HEK293 (cell line): ENCODE measurements around the gene DPM2.

Source experiments
- ZBTB1 ChIP-seq: fragments of 450-650 bp; formaldehyde crosslinking; IDR thresholded peaks from 2 replicates; pipeline ENCODE4 v1.5.1; 2016; ENCODE audit warnings: missing biosample characterization, missing genetic modification characterization
- ZFP41 ChIP-seq: fragments of 450-650 bp; formaldehyde crosslinking; IDR thresholded peaks from 2 replicates; pipeline ENCODE4 v1.5.1; 2016; ENCODE audit warnings: missing biosample characterization, missing genetic modification characterization, borderline replicate concordance
- ZNF146 ChIP-seq: fragments of 450-650 bp; formaldehyde crosslinking; IDR thresholded peaks from 2 replicates; pipeline ENCODE4 v1.5.1; 2016; ENCODE audit warnings: missing biosample characterization, missing genetic modification characterization
- ZNF202 ChIP-seq: fragments of 450-650 bp; formaldehyde crosslinking; IDR thresholded peaks from 2 replicates; pipeline ENCODE4 v1.5.1; 2016; ENCODE audit warnings: missing biosample characterization, missing genetic modification characterization, borderline replicate concordance
- ZNF23 ChIP-seq: fragments of 450-650 bp; formaldehyde crosslinking; IDR thresholded peaks from 2 replicates; pipeline ENCODE4 v1.5.1; 2016; ENCODE audit warnings: missing biosample characterization, missing genetic modification characterization, borderline replicate concordance
- ZNF24 ChIP-seq: fragments of 450-650 bp; formaldehyde crosslinking; IDR thresholded peaks from 2 replicates; pipeline ENCODE4 v1.5.1; 2016; ENCODE audit warnings: missing biosample characterization, missing genetic modification characterization
- ZNF639 ChIP-seq: fragments of 450-650 bp; formaldehyde crosslinking; IDR thresholded peaks from 2 replicates; pipeline ENCODE4 v1.5.1; 2016; ENCODE audit warnings: missing biosample characterization, missing genetic modification characterization
- ZNF658 ChIP-seq: fragments of 450-650 bp; formaldehyde crosslinking; IDR thresholded peaks from 2 replicates; pipeline ENCODE4; 2016; ENCODE audit warnings: missing biosample characterization, missing genetic modification characterization
- ZNF677 ChIP-seq: fragments of 450-650 bp; IDR thresholded peaks from 2 replicates; pipeline ENCODE4 v1.5.0; 2018; ENCODE audit warnings: missing biosample characterization, mild to moderate bottlenecking, missing genetic modification characterization, moderate library complexity
- ZSCAN30 ChIP-seq: fragments of 450-650 bp; IDR thresholded peaks from 2 replicates; pipeline ENCODE4 v1.5.1; 2018; ENCODE audit warnings: missing biosample characterization, mild to moderate bottlenecking, missing genetic modification characterization, moderate library complexity
- TF ChIP-seq, protein P1 (sequence below): fragments of 450-650 bp; formaldehyde crosslinking; IDR thresholded peaks from 2 replicates; pipeline ENCODE4 v1.5.1; 2016; ENCODE audit warnings: missing biosample characterization, missing genetic modification characterization
- TF ChIP-seq, protein P2 (sequence below): fragments of 450-650 bp; formaldehyde crosslinking; IDR thresholded peaks from 2 replicates; pipeline ENCODE4 v1.5.1; 2016; ENCODE audit warnings: missing biosample characterization, missing genetic modification characterization

DNA sequence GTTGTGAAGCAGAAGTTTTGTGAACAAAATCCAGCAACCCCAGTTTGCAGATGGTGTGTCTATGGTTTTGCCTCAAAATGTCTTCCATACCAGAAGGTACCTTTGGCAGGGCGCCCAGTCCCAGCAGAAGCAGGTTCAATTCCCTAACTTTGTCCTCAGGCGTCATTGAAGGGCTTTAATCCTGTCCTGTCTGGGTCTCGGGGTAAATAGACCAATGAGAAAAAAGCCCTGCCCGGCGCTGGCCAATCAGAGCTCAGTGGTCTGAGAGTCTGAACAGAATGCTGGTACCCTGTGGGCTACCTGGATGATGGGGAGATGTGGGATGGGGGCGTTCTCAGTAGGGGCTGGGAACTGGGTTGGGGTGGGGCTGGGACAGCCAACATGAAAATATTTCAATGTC is 14.6 kb downstream of the DPM2 start:
- TF ChIP-seq ZSCAN30 (tag by site-specific recombination) (no peak), ZNF202 (no peak), ZNF24 (tag by site-specific recombination) (no peak), ZNF658 (no peak), ZNF639 (tag by site-specific recombination) (no peak), ZNF23 (tag by site-specific recombination) (no peak), ZNF677 (tag by site-specific recombination) (no peak), ZNF146 (tag by site-specific recombination) (no peak), ZFP41 (tag by site-specific recombination) (no peak), ZBTB1 (tag by site-specific recombination) (no peak)
- TF ChIP-seq, protein P1, sequence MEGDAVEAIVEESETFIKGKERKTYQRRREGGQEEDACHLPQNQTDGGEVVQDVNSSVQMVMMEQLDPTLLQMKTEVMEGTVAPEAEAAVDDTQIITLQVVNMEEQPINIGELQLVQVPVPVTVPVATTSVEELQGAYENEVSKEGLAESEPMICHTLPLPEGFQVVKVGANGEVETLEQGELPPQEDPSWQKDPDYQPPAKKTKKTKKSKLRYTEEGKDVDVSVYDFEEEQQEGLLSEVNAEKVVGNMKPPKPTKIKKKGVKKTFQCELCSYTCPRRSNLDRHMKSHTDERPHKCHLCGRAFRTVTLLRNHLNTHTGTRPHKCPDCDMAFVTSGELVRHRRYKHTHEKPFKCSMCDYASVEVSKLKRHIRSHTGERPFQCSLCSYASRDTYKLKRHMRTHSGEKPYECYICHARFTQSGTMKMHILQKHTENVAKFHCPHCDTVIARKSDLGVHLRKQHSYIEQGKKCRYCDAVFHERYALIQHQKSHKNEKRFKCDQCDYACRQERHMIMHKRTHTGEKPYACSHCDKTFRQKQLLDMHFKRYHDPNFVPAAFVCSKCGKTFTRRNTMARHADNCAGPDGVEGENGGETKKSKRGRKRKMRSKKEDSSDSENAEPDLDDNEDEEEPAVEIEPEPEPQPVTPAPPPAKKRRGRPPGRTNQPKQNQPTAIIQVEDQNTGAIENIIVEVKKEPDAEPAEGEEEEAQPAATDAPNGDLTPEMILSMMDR, result no peak
- TF ChIP-seq, protein P2, sequence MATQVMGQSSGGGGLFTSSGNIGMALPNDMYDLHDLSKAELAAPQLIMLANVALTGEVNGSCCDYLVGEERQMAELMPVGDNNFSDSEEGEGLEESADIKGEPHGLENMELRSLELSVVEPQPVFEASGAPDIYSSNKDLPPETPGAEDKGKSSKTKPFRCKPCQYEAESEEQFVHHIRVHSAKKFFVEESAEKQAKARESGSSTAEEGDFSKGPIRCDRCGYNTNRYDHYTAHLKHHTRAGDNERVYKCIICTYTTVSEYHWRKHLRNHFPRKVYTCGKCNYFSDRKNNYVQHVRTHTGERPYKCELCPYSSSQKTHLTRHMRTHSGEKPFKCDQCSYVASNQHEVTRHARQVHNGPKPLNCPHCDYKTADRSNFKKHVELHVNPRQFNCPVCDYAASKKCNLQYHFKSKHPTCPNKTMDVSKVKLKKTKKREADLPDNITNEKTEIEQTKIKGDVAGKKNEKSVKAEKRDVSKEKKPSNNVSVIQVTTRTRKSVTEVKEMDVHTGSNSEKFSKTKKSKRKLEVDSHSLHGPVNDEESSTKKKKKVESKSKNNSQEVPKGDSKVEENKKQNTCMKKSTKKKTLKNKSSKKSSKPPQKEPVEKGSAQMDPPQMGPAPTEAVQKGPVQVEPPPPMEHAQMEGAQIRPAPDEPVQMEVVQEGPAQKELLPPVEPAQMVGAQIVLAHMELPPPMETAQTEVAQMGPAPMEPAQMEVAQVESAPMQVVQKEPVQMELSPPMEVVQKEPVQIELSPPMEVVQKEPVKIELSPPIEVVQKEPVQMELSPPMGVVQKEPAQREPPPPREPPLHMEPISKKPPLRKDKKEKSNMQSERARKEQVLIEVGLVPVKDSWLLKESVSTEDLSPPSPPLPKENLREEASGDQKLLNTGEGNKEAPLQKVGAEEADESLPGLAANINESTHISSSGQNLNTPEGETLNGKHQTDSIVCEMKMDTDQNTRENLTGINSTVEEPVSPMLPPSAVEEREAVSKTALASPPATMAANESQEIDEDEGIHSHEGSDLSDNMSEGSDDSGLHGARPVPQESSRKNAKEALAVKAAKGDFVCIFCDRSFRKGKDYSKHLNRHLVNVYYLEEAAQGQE (tag by site-specific recombination), result no peak
